HEK293 (cell line): ENCODE data around the gene CBX8.

Experiments
- CTCF ChIA-PET: fragments of 350-600 bp; formaldehyde crosslinking; extraction: SDS; loops from one replicate; lab custom pipeline; 2021; ENCODE audit warnings: antibody characterized with exemption; lab: Yijun Ruan, JAX
- POLR2A ChIA-PET: fragments of 300-600 bp; formaldehyde crosslinking; extraction: SDS; loops from one replicate; lab custom pipeline; 2020; ENCODE audit warnings: antibody characterized with exemption, inconsistent platforms; lab: Yijun Ruan, JAX
- H3K27ac ChIP-seq: fragments of 200-500 bp; sonication (Bioruptor generic); 2 replicates; pipeline ENCODE4 v1.5.1; 2014; ENCODE audit warnings: low read depth, low read length, control low read depth, inconsistent platforms; ENCODE audit errors: extremely low read depth
- H3K36me3 ChIP-seq, 2 experiments: fragments of 200-500 bp in 1 of 2; sonication (Bioruptor generic) in 1 of 2; 1 replicate in 1 of 2; 2 replicates in 1 of 2; pipeline ENCODE4 v1.5.1; 2014 to 2017; ENCODE audit warnings: inconsistent platforms in 2 of 2, low read length in 2 of 2; ENCODE audit not compliant: control insufficient read depth in 2 of 2, insufficient read depth in 1 of 2
- H3K4me1 ChIP-seq: fragments of 200-500 bp; sonication (Bioruptor generic); 2 replicates; pipeline ENCODE4 v1.5.1; 2014; ENCODE audit warnings: mild to moderate bottlenecking, low read length, inconsistent platforms; ENCODE audit not compliant: control insufficient read depth, insufficient read depth
- H3K4me3 ChIP-seq: 2 replicates; pipeline ENCODE4 v1.5.1; 2011; ENCODE audit warnings: low read depth, mild to moderate bottlenecking, control low read depth, low read length, moderate library complexity
- H3K9me3 ChIP-seq: fragments of 200-500 bp; sonication (Bioruptor generic); 2 replicates; pipeline ENCODE4 v1.5.1; 2014; ENCODE audit warnings: low read depth, low read length, inconsistent platforms; ENCODE audit not compliant: control insufficient read depth, insufficient read depth
- BCL11A ChIP-seq: fragments of 450-650 bp; formaldehyde crosslinking; IDR thresholded peaks from 2 replicates; pipeline ENCODE4 v1.5.1; 2016; ENCODE audit warnings: low read depth, missing biosample characterization, missing genetic modification characterization
- CTCF ChIP-seq: fragments of 450-650 bp; formaldehyde crosslinking; IDR thresholded peaks from 2 replicates; pipeline ENCODE4 v1.5.1; 2016; ENCODE audit warnings: missing biosample characterization, missing genetic modification characterization
- ELK4 ChIP-seq: IDR thresholded peaks from 2 replicates; pipeline ENCODE4 v1.6.1; 2011; ENCODE audit warnings: mild to moderate bottlenecking, low read depth, low read length, borderline replicate concordance
- HOXD13 ChIP-seq: sonication (generic); formaldehyde crosslinking; IDR thresholded peaks from 2 replicates; pipeline ENCODE4 v1.8.0; 2022; ENCODE audit warnings: missing genetic modification reagents, borderline replicate concordance
- KLF1 ChIP-seq: fragments of 450-650 bp; formaldehyde crosslinking; IDR thresholded peaks from 2 replicates; pipeline ENCODE4 v1.5.1; 2016; ENCODE audit warnings: missing biosample characterization, missing genetic modification characterization
- KLF8 ChIP-seq: fragments of 450-650 bp; formaldehyde crosslinking; IDR thresholded peaks from 2 replicates; pipeline ENCODE4 v1.5.1; 2016; ENCODE audit warnings: missing biosample characterization, missing genetic modification characterization
- TSHZ1 ChIP-seq: fragments of 450-650 bp; formaldehyde crosslinking; IDR thresholded peaks from 2 replicates; pipeline ENCODE4 v1.5.1; 2016; ENCODE audit warnings: missing biosample characterization, missing genetic modification characterization, borderline replicate concordance
- ZBTB48 ChIP-seq: fragments of 450-650 bp; formaldehyde crosslinking; IDR thresholded peaks from 2 replicates; pipeline ENCODE4 v1.5.1; 2016; ENCODE audit warnings: missing biosample characterization, missing genetic modification characterization
- ZBTB8A ChIP-seq: fragments of 450-650 bp; formaldehyde crosslinking; IDR thresholded peaks from 2 replicates; pipeline ENCODE4 v1.5.1; 2016; ENCODE audit warnings: missing biosample characterization, missing genetic modification characterization
- ZFP41 ChIP-seq: fragments of 450-650 bp; formaldehyde crosslinking; IDR thresholded peaks from 2 replicates; pipeline ENCODE4 v1.5.1; 2016; ENCODE audit warnings: missing biosample characterization, missing genetic modification characterization, borderline replicate concordance
- ZNF18 ChIP-seq: fragments of 450-650 bp; formaldehyde crosslinking; IDR thresholded peaks from 2 replicates; pipeline ENCODE4 v1.5.1; 2016; ENCODE audit warnings: missing biosample characterization, missing genetic modification characterization
- ZNF184 ChIP-seq: fragments of 450-650 bp; IDR thresholded peaks from 2 replicates; pipeline ENCODE4 v1.5.1; 2018; ENCODE audit warnings: missing biosample characterization, mild to moderate bottlenecking, missing genetic modification characterization
- ZNF394 ChIP-seq: fragments of 450-650 bp; formaldehyde crosslinking; IDR thresholded peaks from 2 replicates; pipeline ENCODE4 v1.5.1; 2016; ENCODE audit warnings: missing biosample characterization, missing genetic modification characterization, mild to moderate bottlenecking, moderate library complexity, borderline replicate concordance
- ZNF426 ChIP-seq: fragments of 450-650 bp; formaldehyde crosslinking; IDR thresholded peaks from 2 replicates; pipeline ENCODE4 v1.5.1; 2017; ENCODE audit warnings: missing biosample characterization, missing genetic modification characterization, mild to moderate bottlenecking, inconsistent platforms, moderate library complexity
- ZNF513 ChIP-seq: fragments of 450-650 bp; IDR thresholded peaks from 2 replicates; pipeline ENCODE4 v1.5.1; 2018; ENCODE audit warnings: missing biosample characterization, missing genetic modification characterization
- ZNF558 ChIP-seq: fragments of 450-650 bp; formaldehyde crosslinking; IDR thresholded peaks from 2 replicates; pipeline ENCODE4 v1.5.1; 2016; ENCODE audit warnings: missing biosample characterization, missing genetic modification characterization
- ZNF623 ChIP-seq: fragments of 450-650 bp; formaldehyde crosslinking; IDR thresholded peaks from 2 replicates; pipeline ENCODE4 v1.5.1; 2016; ENCODE audit warnings: missing biosample characterization, missing genetic modification characterization
- ZNF664 ChIP-seq: fragments of 450-650 bp; formaldehyde crosslinking; IDR thresholded peaks from 2 replicates; pipeline ENCODE4 v1.5.1; 2016; ENCODE audit warnings: missing biosample characterization, missing genetic modification characterization
- ZNF837 ChIP-seq: fragments of 450-650 bp; formaldehyde crosslinking; IDR thresholded peaks from 2 replicates; pipeline ENCODE4 v1.5.1; 2016; ENCODE audit warnings: missing biosample characterization, missing genetic modification characterization
- TF ChIP-seq, protein P1 (sequence below): fragments of 450-650 bp; formaldehyde crosslinking; IDR thresholded peaks from 2 replicates; pipeline ENCODE4 v1.5.1; 2016; ENCODE audit warnings: missing biosample characterization, missing genetic modification characterization

CBX8 gene

GRCh38 chr17:79830303-79830702 lies 33.4 kb upstream of the CBX8 start:
- peaks cover 11% of the 10 kb centered on the region; the same call in 1 of the 2 replicates for H3K4me1 ChIP-seq
- no peaks in the 10 kb centered on the region for H3K9me3 ChIP-seq
- no peak overlapping the region for H3K27ac ChIP-seq
- peaks cover 0 to 22% of the 10 kb centered on the region in 2 experiments; a peak in 1 of 3 replicates for H3K36me3 ChIP-seq
- H3K4me3 ChIP-seq = no peak overlapping the region
- 0 out of 2 replicates have a peak, but pooled peaks have one; percentile 13 for TF ChIP-seq ZBTB8A
- TF ChIP-seq KLF1 (tag by site-specific recombination) = peak; percentile 25; the same call in 1 of the 2 replicates
- no peak for TF ChIP-seq TSHZ1 (tag by site-specific recombination)
- no peak for TF ChIP-seq BCL11A (tag by site-specific recombination)
- TF ChIP-seq ZFP41 (tag by site-specific recombination) = no peak
- peak; percentile 57; the same call in 1 of the 2 replicates for TF ChIP-seq ZNF558 (tag by site-specific recombination)
- ChIA-PET POLR2A (interaction anchor here (1.3 to 4.2 kb wide), 3 partner anchors 10 to 33 kb away, joined by 6 to 32 read pairs (median 7); partner anchors contain the start of genes CBX4 and CBX8), CTCF (interaction anchor here (0.6 to 1.8 kb wide), 6 partner anchors 10 to 89 kb away, joined by 3 to 9 read pairs (median 3); partner anchors contain the start of gene CBX4)

DNA sequence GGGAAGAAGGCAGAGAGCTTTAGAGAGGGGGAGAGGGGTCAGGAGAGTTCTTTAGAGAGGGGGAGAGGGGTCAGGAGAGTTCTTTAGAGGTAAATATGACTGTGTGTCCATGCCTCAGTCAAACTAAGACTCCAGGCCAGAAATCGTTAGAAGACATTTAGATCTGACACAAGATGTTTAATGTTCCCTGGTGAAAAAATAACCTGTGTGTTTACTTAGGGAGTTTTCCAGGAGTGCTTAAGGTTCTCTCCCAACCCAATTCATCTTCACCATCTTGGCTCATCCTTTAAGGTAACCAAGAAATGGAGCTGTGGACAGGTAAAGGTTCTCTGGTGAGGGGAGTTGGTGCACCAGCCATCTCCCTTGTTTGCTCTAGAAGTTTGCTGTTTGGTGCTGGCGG lies 32.6 kb upstream of the CBX8 start:
- H3K4me1 ChIP-seq = peaks cover 11% of the 10 kb centered on the region; the same call in 1 of the 2 replicates
- ChIA-PET CTCF (interaction anchor here (0.6 to 1.8 kb wide), 4 partner anchors 10 to 200 kb away, joined by 3 to 9 read pairs (median 4); partner anchors contain the start of gene CBX4), POLR2A (interaction anchor here (1.3 to 4.2 kb wide), 4 partner anchors 11 to 33 kb away, joined by 5 to 32 read pairs (median 6); partner anchors contain the start of genes CBX4 and CBX8)
- H3K4me3 ChIP-seq = no peak overlapping the region
- no peak overlapping the region for H3K27ac ChIP-seq
- H3K9me3 ChIP-seq = no peaks in the 10 kb centered on the region
- H3K36me3 ChIP-seq = peaks cover 0 to 13% of the 10 kb centered on the region in 2 experiments; a peak in 1 of 3 replicates
- TF ChIP-seq KLF8 (tag by site-specific recombination) (no peak), ELK4 (no peak), ZNF837 (tag by site-specific recombination) (no peak), ZNF513 (tag by site-specific recombination) (no peak), ZNF184 (tag by site-specific recombination) (no peak), ZNF426 (tag by site-specific recombination) (no peak), ZNF623 (tag by site-specific recombination) (no peak), CTCF (tag by site-specific recombination) (no peak), ZNF18 (tag by site-specific recombination) (no peak), ZBTB48 (no peak), ZNF664 (tag by site-specific recombination) (no peak), ZNF394 (tag by site-specific recombination) (no peak), HOXD13 (no peak)
- TF ChIP-seq, protein P1, sequence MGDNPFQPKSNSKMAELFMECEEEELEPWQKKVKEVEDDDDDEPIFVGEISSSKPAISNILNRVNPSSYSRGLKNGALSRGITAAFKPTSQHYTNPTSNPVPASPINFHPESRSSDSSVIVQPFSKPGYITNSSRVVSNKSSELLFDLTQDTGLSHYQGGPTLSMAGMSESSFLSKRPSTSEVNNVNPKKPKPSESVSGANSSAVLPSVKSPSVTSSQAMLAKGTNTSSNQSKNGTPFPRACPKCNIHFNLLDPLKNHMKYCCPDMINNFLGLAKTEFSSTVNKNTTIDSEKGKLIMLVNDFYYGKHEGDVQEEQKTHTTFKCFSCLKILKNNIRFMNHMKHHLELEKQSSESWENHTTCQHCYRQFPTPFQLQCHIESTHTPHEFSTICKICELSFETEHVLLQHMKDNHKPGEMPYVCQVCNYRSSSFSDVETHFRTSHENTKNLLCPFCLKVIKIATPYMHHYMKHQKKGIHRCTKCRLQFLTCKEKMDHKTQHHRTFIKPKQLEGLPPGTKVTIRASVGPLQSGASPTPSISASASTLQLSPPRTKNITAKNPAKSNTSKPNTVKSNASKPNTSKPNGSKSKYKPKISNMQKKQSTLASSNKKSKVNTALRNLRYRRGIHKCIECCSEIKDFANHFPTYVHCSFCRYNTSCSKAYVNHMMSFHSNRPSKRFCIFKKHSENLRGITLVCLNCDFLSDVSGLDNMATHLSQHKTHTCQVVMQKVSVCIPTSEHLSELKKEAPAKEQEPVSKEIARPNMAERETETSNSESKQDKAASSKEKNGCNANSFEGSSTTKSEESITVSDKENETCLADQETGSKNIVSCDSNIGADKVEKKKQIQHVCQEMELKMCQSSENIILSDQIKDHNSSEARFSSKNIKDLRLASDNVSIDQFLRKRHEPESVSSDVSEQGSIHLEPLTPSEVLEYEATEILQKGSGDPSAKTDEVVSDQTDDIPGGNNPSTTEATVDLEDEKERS (tag by site-specific recombination) = no peak
